Stimulated activated CD8-positive, alpha-beta memory T cell treated with anti-CD3 and anti-CD28 coated beads, Interleukin-4, amount 100 ng/mL, for 1 hour (primary cell): ENCODE measurements around the gene NT5C3A.
"Not testable (repeated sequence)": the region's sequence is repeated elsewhere in the genome, so short reads cannot be mapped to it uniquely, and the experiment has no call there.

Source experiments
- DNase-seq, 2 donors: peaks; one replicate each; pipeline ENCODE4 v3.0.0-alpha.2; 2020; ENCODE audit warnings: low read depth in 2 of 2, low spot score in 1 of 2

NT5C3A gene

GRCh38 chr7:33062023-33062781 is at the start of gene NT5C3A:
TSS of gene NT5C3A (minus strand) at chr7:33062776. CDS start at chr7:33062705, 71 bp downstream.
- DNase-seq, result peak; percentile 3 to 4

- DNase-seq, result no peak
These were observed 49.0 kb upstream of the NT5C3A start for GRCh38 chr7:33111614-33112013.

DNA sequence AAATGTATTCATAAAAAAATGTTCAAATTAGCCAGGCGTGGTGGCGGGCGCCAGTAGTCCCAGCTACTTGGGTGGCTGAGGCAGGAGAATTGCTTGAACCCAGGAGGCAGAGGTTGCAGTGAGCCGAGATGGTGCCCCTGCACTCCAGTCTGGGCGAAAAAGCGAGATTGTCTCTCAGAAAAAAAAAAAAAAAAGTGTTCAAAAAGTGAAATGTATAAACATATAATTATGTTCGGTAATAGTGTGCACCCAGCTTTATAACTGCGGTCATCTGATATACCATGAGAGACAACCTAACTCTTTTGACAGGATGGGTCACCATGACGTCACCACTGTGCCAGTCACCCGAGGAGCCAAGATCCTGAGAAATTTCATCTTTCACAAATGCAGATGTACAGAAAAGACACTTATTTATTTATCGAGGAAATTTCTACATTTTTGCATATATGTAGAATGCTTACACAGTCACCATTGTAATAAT is 47.2 kb upstream of the NT5C3A start:
- no peak for DNase-seq

- DNase-seq, result peak; percentile 47 to 54
These were observed 46.6 kb upstream of the NT5C3A start, which contains the start of gene RP9 for GRCh38 chr7:33109005-33109757. TSS of gene RP9 (minus strand) at chr7:33109404. CDS start at chr7:33109372, 32 bp downstream.

DNA sequence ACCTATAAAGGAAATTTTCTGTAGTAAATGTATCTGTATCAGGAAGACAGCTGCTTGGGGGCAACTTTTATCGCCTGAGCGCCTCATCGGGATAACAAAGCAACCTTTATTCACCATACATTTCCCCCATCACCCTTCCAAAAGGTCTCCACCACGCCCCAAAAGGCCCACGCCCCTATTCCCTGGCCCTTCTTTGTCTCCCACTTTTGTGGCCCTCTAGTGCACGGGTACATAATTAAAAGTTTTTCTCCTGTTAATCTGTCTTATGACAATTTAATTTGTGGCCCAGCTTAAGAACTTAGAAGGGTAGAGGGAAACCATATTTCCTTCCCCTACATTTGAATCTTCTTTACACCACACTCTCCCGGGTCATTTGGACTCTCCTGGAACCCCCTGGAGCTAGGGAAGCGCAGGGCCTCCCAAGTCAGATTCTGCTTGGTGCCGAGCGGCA is 46.0 kb upstream of the NT5C3A start:
- DNase-seq, result no peak

DNA sequence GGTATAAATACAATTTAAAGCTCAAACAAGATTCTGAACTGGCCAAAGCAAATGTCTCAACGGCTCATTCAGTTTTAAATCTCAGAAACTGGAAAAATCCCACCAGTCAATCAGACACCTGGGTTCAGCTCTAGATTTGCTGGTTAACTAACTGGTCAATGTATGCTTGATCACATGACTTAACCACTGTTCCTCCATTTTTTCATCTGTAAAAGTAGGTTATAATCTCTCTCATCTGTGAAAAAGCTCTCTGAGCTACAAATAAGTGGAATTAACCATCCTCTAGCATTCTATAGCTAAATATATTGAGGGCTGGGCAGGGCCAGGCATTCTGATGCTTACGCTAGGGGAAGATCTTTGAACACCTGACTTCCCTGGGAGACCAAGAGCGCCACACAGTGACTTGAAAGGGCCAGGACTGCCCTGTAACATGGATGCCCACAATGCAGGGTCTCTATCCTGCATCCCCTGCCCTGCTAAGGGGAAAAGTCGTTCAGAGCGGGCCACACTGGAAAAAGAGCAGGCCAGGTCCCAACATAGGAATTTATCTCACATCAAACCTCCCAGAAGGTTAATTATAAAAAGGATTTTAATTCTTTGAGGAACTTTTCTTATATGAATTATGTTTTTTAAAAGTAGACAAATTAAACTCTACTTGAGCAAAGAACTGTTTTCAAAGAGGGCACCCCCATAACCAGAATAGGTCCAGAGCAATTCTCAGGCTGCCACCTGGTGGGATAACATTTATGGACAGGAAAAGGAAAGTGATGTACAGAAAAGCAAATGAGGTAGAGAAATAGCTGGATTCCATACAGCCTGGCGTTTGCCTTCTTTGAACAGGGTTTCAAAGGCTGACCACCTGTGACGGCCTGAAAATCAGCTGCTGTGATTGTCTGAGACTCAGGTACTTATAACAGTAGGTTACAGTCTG is 44.8 kb upstream of the NT5C3A start:
- no peak for DNase-seq

- no peak for DNase-seq
These were observed 39.3 kb upstream of the NT5C3A start for GRCh38 chr7:33101906-33102305.

DNA sequence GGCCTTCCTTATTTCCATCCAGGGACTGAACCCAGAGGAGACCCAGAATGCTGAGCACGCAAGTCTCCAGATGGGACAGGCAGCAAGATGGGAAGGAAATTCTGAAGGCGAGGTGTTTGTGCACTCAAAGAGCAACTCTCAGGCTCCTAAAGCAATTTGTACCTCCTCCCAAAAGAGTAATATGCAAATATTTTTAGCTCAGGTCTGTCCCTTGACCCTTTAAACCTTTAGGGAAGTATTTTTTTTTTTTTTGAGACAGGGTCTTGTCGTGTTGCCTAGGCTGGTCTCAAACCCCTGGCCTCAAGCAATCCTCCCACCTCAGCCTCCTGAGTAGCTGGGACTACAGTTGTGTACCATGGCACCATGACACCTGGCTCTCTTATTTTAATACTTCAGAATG is 38.2 kb upstream of the NT5C3A start:
- no peak for DNase-seq

DNA sequence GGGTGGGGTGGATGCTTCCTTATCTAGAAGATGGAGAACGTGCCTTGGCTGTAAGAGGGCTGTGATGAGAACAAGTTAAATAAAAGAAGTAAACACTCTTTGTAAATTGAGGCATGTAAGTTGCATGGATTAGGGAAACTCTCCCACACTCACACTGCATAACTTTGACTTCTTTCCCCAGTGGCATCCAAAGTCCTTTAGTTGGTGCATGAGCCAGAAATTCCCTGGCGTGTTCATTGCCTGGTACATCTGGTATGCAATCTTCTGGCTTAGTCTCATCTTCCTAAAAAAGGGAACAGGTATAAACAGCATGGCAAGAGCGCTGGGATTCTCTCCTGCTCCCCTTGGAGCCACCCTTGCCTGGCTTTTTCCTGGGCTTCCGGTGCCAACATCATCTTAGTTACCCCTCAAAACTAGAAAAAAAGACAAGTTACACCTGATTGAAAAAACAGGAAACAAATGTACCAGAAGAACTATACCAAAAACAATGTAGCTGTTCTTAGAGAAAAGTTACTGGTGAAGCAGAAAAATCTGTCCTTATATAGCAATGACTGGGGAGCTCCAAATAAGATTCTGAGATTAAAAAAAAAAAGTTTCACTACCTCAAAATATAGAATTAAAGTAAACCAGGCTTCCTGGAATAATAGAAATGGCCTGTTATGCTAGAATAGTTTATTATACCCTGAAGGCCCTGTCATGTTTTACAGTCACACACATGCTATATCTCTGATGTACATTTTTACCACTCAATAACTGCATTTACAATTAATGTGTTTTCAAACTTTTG is 36.8 kb upstream of the NT5C3A start:
- no peak for DNase-seq

DNA sequence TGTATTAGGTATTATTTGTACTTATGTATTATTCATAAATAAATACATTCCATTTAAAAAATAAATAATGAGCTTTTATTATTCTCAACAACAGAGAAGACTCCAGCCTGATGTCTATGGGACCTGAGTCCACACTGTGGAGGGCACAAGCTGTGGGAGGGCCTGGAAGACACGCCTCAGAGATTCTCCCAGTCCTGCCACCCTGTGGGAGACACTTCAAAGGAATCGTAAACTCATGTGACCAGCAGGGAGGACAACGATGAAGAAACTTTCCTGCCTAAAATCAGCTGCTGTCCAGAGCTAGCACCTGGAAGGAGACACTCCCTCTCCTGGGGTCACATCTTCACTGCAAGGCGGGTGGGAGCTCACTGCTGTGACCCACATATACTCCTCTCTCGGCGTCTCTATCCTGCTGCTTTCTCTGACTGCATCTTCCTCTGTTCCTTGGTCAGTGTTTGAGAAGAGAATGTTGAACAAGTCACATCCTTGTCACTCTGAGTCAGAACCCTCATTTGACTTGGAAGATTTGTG is 32.2 kb upstream of the NT5C3A start:
- DNase-seq, result not testable (repeated sequence)

- no peak for DNase-seq
These were observed 30.7 kb upstream of the NT5C3A start for GRCh38 chr7:33093266-33093665.

GRCh38 chr7:33091641-33092191 is 29.1 kb upstream of the NT5C3A start:
- DNase-seq, result no peak

DNA sequence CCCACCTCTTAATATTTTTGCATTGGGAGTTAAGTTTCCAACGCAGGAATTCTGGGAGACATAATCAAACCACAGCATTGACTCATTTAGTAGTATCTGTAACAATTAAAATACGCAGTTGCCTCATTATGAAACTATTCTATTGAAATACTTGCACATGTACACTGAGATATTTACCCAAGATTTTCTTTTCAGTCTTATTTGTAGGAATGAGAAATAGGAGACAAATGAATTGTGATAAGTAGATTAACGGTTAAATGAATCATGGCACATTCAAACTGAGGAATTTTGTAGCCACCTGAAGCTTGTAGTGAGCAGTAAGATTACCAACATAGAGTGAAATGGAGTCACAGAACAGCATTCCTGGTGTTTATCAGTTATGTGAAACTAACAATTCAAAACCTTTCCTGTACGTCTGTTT is 28.5 kb upstream of the NT5C3A start:
- no peak for DNase-seq

- DNase-seq, result no peak
These were observed 26.6 kb upstream of the NT5C3A start for GRCh38 chr7:33089142-33089541.

- DNase-seq, result no peak
These were observed 25.3 kb upstream of the NT5C3A start for GRCh38 chr7:33087858-33088257.

GRCh38 chr7:33087356-33087755 is 24.8 kb upstream of the NT5C3A start:
- DNase-seq, result no peak

DNA sequence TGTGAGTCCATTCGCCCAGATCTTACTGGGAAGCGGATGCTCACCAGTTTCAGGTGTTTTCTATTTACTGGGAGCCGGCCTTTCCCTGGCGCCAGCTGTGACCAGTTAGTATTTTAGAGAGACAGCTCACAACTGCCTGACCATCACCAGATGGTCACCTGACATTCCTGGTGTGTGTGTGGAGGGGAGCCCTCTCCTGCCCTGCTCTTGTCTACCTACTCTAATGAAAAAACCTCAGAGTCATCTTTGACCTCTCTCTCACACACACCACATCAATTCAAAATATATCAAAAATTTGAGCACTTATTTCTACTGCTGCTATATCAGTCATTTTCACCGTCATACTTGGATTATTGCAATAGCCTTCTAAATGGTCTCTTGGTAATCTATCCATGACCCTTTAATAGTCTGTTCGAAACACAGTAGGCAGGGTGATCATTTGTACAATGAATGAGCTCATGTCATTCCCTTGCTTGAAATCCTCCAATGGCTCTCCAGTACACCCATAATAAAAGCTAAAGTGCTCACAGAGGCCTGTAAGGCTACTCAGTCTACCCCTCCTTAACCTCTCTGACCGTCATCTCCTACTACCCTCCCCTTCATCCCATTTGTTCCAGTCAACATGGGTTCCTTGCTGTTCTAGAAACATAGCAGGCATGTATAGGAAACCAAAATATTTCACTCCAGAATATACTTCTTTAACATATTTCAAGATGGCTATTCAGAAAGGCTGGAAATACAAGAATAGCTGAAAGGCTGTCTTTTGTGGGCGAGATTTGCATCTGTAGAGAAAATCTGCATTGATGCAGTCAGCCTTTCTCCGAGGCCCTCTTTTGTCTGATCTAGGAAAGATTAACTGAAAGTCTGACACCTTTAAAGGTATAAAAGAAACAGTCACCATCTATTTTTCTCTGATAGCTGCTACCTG is 17.5 kb upstream of the NT5C3A start:
- no peak for DNase-seq

DNA sequence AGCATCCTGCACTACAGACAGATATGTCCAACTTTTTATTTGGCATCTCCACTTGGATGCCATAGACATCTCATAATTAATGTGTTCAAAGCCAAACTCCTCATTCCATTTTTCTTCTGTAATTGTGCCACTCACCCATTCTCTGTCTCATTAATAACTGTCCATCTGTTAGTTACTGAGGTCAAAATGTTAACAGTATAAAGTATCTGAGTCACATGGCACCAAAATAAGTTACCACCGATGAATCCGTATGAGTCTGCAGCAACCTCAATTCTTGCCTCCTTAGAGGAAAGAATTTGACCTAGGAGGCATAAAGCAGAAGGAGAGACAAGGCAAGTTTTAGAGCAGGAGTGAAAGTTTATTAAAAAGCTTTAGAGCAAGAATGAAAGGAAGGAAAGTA is 16.5 kb upstream of the NT5C3A start:
- DNase-seq, result no peak

DNA sequence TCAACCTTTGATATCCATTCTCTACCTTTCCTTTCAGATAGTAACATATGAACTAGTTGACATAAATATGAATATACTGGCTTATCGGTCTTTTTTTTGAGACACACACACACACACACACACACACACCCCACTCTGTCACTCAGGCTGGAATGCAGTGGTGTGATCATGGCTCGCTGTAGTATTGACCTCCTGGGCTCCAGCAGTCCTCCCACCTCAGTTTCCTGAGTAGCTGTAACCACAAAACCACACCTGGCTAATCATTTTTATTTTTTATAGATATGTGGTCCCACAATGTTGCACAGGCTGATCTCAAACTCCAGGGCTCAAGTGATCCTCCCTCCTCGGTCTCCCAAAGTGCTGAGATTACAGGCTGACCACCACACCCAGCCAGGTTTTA is 14.2 kb upstream of the NT5C3A start:
- DNase-seq, result no peak
